Heart right ventricle (tissue), 16 donors: ENCODE results near the gene MGAT1. TPM values are rescaled to one million over a fixed set of nuclear protein-coding genes. Genes with fewer than 3 reads are reported as not detected.

Source experiments
- ATAC-seq, 8 donors: fragments of 200-7000 bp; cut with Tn5 transposase; one replicate each; pipeline ENCODE4 v1.9.1; 2020; ENCODE audit warnings: mild to moderate bottlenecking in 8 of 8, moderate library complexity in 8 of 8, moderate number of reproducible peaks in 1 of 8
- DNase-seq, 2 donors: peaks; one replicate each; pipeline ENCODE4 v3.0.0-alpha.2; 2020
- H3K27ac ChIP-seq, 10 donors: fragments of 200-600 bp; sonication (generic) in 2 of 10; one replicate each; pipeline versions ENCODE4 v1.5.0 to v1.8.0; 2020 to 2022; ENCODE audit warnings: mild to moderate bottlenecking in 3 of 10
- H3K27me3 ChIP-seq, 7 donors: fragments of 200-600 bp; one replicate each; pipeline ENCODE4 v1.8.0; 2021 to 2022; ENCODE audit warnings: mild to moderate bottlenecking in 2 of 7
- H3K36me3 ChIP-seq, 9 donors: fragments of 200-600 bp; sonication (generic) in 1 of 9; one replicate each; pipeline versions ENCODE4 v1.5.0 to v1.8.0; 2020 to 2022; ENCODE audit warnings: mild to moderate bottlenecking in 2 of 9
- H3K4me1 ChIP-seq, 9 donors: fragments of 200-600 bp; sonication (generic) in 1 of 9; one replicate each; pipeline versions ENCODE4 v1.5.0 to v1.8.0; 2020 to 2022; ENCODE audit warnings: mild to moderate bottlenecking in 4 of 9
- H3K4me3 ChIP-seq, 10 donors: fragments of 200-600 bp; sonication (generic) in 2 of 10; one replicate each; pipeline versions ENCODE4 v1.5.0 to v1.8.0; 2020 to 2022; ENCODE audit warnings: mild to moderate bottlenecking in 7 of 10, moderate library complexity in 2 of 10
- H3K9me3 ChIP-seq, 11 donors: fragments of 200-600 bp in 10 of 11; sonication (generic) in 2 of 11; one replicate each; pipeline versions ENCODE4 v1.5.0 to v1.8.0; 2013 to 2022; ENCODE audit warnings: mild to moderate bottlenecking in 2 of 11, control low read depth in 1 of 11, moderate library complexity in 1 of 11
- CTCF ChIP-seq, 9 donors: fragments of 200-600 bp; sonication (generic) in 2 of 9; IDR thresholded peaks; one replicate each; pipeline versions ENCODE4 v1.5.0 to v1.8.0; 2021 to 2022; ENCODE audit warnings: antibody characterized with exemption in 9 of 9, mild to moderate bottlenecking in 5 of 9, moderate library complexity in 1 of 9
- WGBS, 2 donors: extraction: QIAGEN DNeasy Blood & Tissue Kit; methylation state at CpG; one replicate each; pipeline ENCODE4 v1.1.7; 2013; ENCODE audit warnings: inconsistent platforms in 1 of 2; 5-methylcytosine and 5-hydroxymethylcytosine counted together
- intact Hi-C, 10 donors: fragments of 100-400 bp; cut with DNase I; formaldehyde crosslinking; loops; one replicate each; pipeline versions ENCODE4 v1.11.1 to v1.14.2; 2022
- polyA plus RNA-seq, 2 donors: library from polyadenylated mRNA; stranded (reverse); fragments of 200-250 nt; gene quantifications; one replicate each; pipeline ENCODE4 v1.2.3, GENCODE V29; 2013
- total RNA-seq, 10 donors: library from RNA; stranded (reverse); fragmentation: NEBNext Ultra II Directional in 3 of 10; extraction: Animal tissue kit (Norgen Biotek cat#: 25700) in 3 of 10; gene quantifications; one replicate each; pipeline versions ENCODE4 v1.2.1 to v1.2.4, GENCODE V29; 2021 to 2023
- donor health status: Arrhythmogenic right ventricular cardiomyopathy.
- donor health status: ischemic (EF 13 %, LVEDD 7.1; RV severe dilation, severe dysfunction).
- donor health status: healthy with polysubstance abuse.
- donor health status: DM: no; HTN: yes; CAD: no.
- donor health status: DM: no; HTN: no; CAD: no.
- donor health status: ischemic (EF 25% LVEDD 6.9; RV normal size, moderate dysfunction).
- donor health status: ischemic (EF 25% LVEDD 5.7; RV mildly dilated, moderate dysfunction).
- donor health status: healthy.
- donor health status: DM: yes; HTN: yes; CAD: no.
- donor health status: Ischemic cardiomyopathy.
- donor health status: ischemic (EF 35%, LVEDD 5.7; RV mildly dilated, moderate dysfunction).
- donor health status: nonischemic (EF 11% LVEDD 7.7; RV severe dilation, severe dysfunction).
- donor health status: DM: yes; HTN: yes; CAD: no.
- donor health status: PGD.
- donor health status: ischemic (EF 29% LVEDD 5.4; RV normal size, mild dysfunction).
- donor health status: nonischemic (EF 23%, LVEDD 6.1; RV moderate dilation, normal function).

MGAT1 gene
- total and polyA plus RNA-seq, 12 donors = 50.1 to 127 (median 66.1) TPM

- ATAC-seq (peak; percentile 32 to 65 (median 49)), DNase-seq (peak; percentile 71)
- Histone ChIP-seq H3K27ac (peak overlapping the region; percentile 98 to 100 (median 99)), H3K4me3 (peak overlapping the region in 9 of 10 donors; percentile 69 to 100 (median 99)), H3K4me1 (peaks cover 30 to 93% (median 89%) of the 10 kb centered on the region in 9 donors), H3K27me3 (no peaks in the 10 kb centered on the region), H3K36me3 (peaks cover 0 to 44% (median 0%) of the 10 kb centered on the region in 9 donors), H3K9me3 (no peaks in the 10 kb centered on the region)
- intact Hi-C loops = loop anchor here in 5 of 10 donors (2.0 to 10.0 kb wide), 7 partner anchors 21 to 381 kb away; partner anchors contain the start of genes ZFP62 (in 3 of the 5) and BTNL9 (in 1 of the 5)
- peak in 4 of 9 donors; percentile 28 to 48 (median 44) for TF ChIP-seq CTCF (IDR thresholded peaks at IDR 0.05)
- 39 to 50% methylated on average over 41 of the region's 41 CpGs for WGBS, 2 donors
These were observed 849 bp upstream of the MGAT1 start for GRCh38 chr5:180803181-180804128.

- peak overlapping the region; percentile 69 to 100 (median 99) for H3K4me3 ChIP-seq
- no peak for TF ChIP-seq CTCF (IDR thresholded peaks at IDR 0.05)
These were observed 846 bp downstream of the MGAT1 start for GRCh38 chr5:180801596-180802324.

GRCh38 chr5:180799902-180800801 is 2.5 kb downstream of the MGAT1 start:
- 51% methylated on average over 6 of the region's 6 CpGs for WGBS, 2 donors
- DNase-seq = no peak
- Histone ChIP-seq H3K4me3 (peak overlapping the region in 8 of 10 donors; percentile 10 to 100 (median 96)), H3K36me3 (peaks cover 0 to 63% (median 0%) of the 10 kb centered on the region in 9 donors), H3K9me3 (no peaks in the 10 kb centered on the region), H3K27me3 (no peaks in the 10 kb centered on the region), H3K4me1 (peaks cover 20 to 93% (median 87%) of the 10 kb centered on the region in 9 donors), H3K27ac (peak overlapping the region in 8 of 10 donors; percentile 9 to 100 (median 100))
- peak in 1 of 9 donors; percentile 14 for TF ChIP-seq CTCF (IDR thresholded peaks at IDR 0.05)
- intact Hi-C loops = loop anchor here in 7 of 10 donors (5.0 to 10.0 kb wide), 8 partner anchors 45 to 385 kb away; partner anchors contain the start of genes BTNL9 (in 2 of the 7) and ZFP62 (in 2 of the 7)
- no peak for ATAC-seq

More at GRCh38 chr5:180801596-180802324, 846 bp downstream of the MGAT1 start:
- Histone ChIP-seq H3K9me3 (no peaks in the 10 kb centered on the region), H3K36me3 (peaks cover 0 to 47% (median 0%) of the 10 kb centered on the region in 9 donors), H3K27ac (peak overlapping the region; percentile 98 to 100 (median 99)), H3K4me1 (peaks cover 20 to 93% (median 89%) of the 10 kb centered on the region in 9 donors), H3K27me3 (no peaks in the 10 kb centered on the region)
- 9 to 13% methylated on average over 15 of the region's 15 CpGs for WGBS, 2 donors
- no peak for DNase-seq
- peak in 7 of 8 donors; percentile 1 to 28 (median 8) for ATAC-seq
- intact Hi-C loops = loop anchor here in 5 of 10 donors (2.0 to 10.0 kb wide), 6 partner anchors 59 to 383 kb away; partner anchors contain the start of genes ZFP62 (in 3 of the 5) and BTNL9 (in 1 of the 5)
